A549 (cell line): Measurements from ENCODE around the gene RUSF1.

ENCODE experiments used
- EP300 ChIP-seq, 2 experiments: fragments of >200 bp; sonication (Bioruptor Twin); formaldehyde crosslinking; IDR thresholded peaks; 2 replicates in 1 of 2; 3 replicates in 1 of 2; pipeline ENCODE4 v1.6.1; 2016 to 2017
- HEYL ChIP-seq: fragments of 250-450 bp; sonication (Bioruptor Pico); IDR thresholded peaks from 2 replicates; pipeline ENCODE4 v1.8.0; 2021; ENCODE audit warnings: mild to moderate bottlenecking, moderate library complexity
- HOXA7 ChIP-seq: fragments of 250-450 bp; sonication (Bioruptor Pico); IDR thresholded peaks from 2 replicates; pipeline ENCODE4 v1.5.0; 2020; ENCODE audit warnings: mild to moderate bottlenecking, moderate library complexity
- JUN ChIP-seq, 2 experiments: fragments of >200 bp; sonication (Bioruptor Twin); formaldehyde crosslinking; IDR thresholded peaks; 2 replicates in 1 of 2; 3 replicates in 1 of 2; pipeline ENCODE4 v1.6.1; 2016 to 2017
- MYC ChIP-seq: IDR thresholded peaks from 2 replicates; pipeline ENCODE4 v1.6.1; 2012; ENCODE audit warnings: mild to moderate bottlenecking, inconsistent platforms, low read length, improper control_type of control experiment, borderline replicate concordance
- NFE2L2 ChIP-seq: fragments of 150-350 bp; conservative IDR thresholded peaks from 2 replicates; pipeline ENCODE4 v1.6.1; 2014; ENCODE audit warnings: low read length
- POLR2A ChIP-seq: IDR thresholded peaks from 2 replicates; pipeline ENCODE4 v1.6.1; 2012; ENCODE audit warnings: mild to moderate bottlenecking, low read length
- RCOR1 ChIP-seq: fragments of 150-350 bp; IDR thresholded peaks from 2 replicates; pipeline ENCODE4 v1.6.1; 2014; ENCODE audit warnings: antibody characterized with exemption, low read length, low read depth
- TP53 ChIP-seq: fragments of 250-450 bp; sonication (Bioruptor Pico); IDR thresholded peaks from 2 replicates; pipeline ENCODE4 v1.5.0; 2021; ENCODE audit warnings: mild to moderate bottlenecking, moderate library complexity
- TF ChIP-seq, protein P1 (sequence below): fragments of >200 bp; sonication (Bioruptor Twin); formaldehyde crosslinking; IDR thresholded peaks from 3 replicates; pipeline ENCODE4 v1.5.1; 2016
- TF ChIP-seq, protein P2 (sequence below): fragments of 200-600 bp; sonication (generic); IDR thresholded peaks from 2 replicates; pipeline ENCODE4 v1.6.1; 2016; ENCODE audit warnings: antibody characterized with exemption, mild to moderate bottlenecking, moderate library complexity
- TF ChIP-seq, protein P3 (sequence below): IDR thresholded peaks from 2 replicates; pipeline ENCODE4 v1.6.1; 2012
- TF ChIP-seq, protein P4 (sequence below): IDR thresholded peaks from 2 replicates; pipeline ENCODE4 v1.6.1; 2012

DNA sequence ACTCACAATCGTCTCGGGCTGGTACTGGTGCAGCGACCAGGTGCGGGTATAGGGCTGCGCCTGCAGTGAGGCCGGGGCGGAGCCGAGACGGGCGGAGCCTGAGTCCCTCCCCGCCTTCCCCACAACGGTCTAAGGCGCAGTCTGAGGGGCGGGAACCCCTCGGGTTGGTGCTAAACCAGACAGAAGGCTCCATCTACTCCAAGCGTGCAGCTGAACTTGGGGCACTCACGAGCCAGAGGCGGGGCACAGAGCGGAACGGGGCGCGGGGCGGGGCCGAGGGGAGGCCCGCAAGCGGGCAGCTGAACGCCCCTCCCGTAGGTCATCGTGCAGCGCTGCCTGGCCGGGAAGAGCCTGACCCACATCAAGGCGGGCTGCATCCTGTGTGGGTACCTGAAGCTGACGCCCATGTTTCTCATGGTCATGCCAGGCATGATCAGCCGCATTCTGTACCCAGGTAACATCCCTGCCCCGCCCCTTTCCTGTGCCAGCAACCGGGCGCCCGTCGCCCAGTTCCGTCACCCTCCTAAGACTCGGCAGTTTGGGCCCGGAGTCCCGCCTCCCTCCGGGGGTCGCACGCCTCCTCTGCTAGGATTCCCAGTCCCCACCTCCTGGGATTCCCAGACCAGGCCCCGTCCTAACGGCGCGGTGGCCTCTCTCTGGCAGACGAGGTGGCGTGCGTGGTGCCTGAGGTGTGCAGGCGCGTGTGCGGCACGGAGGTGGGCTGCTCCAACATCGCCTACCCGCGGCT is 20.3 kb downstream of the RUSF1 start:
- TF ChIP-seq POLR2A, result no peak
- TF ChIP-seq, protein P1, sequence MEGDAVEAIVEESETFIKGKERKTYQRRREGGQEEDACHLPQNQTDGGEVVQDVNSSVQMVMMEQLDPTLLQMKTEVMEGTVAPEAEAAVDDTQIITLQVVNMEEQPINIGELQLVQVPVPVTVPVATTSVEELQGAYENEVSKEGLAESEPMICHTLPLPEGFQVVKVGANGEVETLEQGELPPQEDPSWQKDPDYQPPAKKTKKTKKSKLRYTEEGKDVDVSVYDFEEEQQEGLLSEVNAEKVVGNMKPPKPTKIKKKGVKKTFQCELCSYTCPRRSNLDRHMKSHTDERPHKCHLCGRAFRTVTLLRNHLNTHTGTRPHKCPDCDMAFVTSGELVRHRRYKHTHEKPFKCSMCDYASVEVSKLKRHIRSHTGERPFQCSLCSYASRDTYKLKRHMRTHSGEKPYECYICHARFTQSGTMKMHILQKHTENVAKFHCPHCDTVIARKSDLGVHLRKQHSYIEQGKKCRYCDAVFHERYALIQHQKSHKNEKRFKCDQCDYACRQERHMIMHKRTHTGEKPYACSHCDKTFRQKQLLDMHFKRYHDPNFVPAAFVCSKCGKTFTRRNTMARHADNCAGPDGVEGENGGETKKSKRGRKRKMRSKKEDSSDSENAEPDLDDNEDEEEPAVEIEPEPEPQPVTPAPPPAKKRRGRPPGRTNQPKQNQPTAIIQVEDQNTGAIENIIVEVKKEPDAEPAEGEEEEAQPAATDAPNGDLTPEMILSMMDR, result no peak
- TF ChIP-seq, protein P2, sequence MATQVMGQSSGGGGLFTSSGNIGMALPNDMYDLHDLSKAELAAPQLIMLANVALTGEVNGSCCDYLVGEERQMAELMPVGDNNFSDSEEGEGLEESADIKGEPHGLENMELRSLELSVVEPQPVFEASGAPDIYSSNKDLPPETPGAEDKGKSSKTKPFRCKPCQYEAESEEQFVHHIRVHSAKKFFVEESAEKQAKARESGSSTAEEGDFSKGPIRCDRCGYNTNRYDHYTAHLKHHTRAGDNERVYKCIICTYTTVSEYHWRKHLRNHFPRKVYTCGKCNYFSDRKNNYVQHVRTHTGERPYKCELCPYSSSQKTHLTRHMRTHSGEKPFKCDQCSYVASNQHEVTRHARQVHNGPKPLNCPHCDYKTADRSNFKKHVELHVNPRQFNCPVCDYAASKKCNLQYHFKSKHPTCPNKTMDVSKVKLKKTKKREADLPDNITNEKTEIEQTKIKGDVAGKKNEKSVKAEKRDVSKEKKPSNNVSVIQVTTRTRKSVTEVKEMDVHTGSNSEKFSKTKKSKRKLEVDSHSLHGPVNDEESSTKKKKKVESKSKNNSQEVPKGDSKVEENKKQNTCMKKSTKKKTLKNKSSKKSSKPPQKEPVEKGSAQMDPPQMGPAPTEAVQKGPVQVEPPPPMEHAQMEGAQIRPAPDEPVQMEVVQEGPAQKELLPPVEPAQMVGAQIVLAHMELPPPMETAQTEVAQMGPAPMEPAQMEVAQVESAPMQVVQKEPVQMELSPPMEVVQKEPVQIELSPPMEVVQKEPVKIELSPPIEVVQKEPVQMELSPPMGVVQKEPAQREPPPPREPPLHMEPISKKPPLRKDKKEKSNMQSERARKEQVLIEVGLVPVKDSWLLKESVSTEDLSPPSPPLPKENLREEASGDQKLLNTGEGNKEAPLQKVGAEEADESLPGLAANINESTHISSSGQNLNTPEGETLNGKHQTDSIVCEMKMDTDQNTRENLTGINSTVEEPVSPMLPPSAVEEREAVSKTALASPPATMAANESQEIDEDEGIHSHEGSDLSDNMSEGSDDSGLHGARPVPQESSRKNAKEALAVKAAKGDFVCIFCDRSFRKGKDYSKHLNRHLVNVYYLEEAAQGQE, result no peak
- peak in 1 of 2 experiments; percentile 23; a peak in 1 of 5 replicates for TF ChIP-seq JUN (IDR thresholded peaks at IDR 0.05)
- no peak for TF ChIP-seq NFE2L2
- no peak for TF ChIP-seq EP300 (IDR thresholded peaks at IDR 0.05)
- TF ChIP-seq, protein P3, sequence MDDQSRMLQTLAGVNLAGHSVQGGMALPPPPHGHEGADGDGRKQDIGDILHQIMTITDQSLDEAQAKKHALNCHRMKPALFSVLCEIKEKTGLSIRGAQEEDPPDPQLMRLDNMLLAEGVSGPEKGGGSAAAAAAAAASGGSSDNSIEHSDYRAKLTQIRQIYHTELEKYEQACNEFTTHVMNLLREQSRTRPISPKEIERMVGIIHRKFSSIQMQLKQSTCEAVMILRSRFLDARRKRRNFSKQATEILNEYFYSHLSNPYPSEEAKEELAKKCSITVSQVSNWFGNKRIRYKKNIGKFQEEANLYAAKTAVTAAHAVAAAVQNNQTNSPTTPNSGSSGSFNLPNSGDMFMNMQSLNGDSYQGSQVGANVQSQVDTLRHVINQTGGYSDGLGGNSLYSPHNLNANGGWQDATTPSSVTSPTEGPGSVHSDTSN, result no peak; the same call in 1 of the 2 replicates
- no peak for TF ChIP-seq HEYL (CRISPR knock-in tag)
- no peak for TF ChIP-seq RCOR1
- TF ChIP-seq MYC, result no peak
- TF ChIP-seq, protein P4, sequence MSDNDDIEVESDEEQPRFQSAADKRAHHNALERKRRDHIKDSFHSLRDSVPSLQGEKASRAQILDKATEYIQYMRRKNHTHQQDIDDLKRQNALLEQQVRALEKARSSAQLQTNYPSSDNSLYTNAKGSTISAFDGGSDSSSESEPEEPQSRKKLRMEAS, result peak; percentile 26; the same call in 1 of the 2 replicates
- no peak for TF ChIP-seq HOXA7 (CRISPR knock-in tag)
- TF ChIP-seq TP53 (CRISPR knock-in tag), result no peak
